Stomach smooth muscle (tissue), 2 donors: ENCODE measurements around the gene GPBP1.
"Not testable (repeated sequence)": the region's sequence is repeated elsewhere in the genome, so short reads cannot be mapped to it uniquely, and the experiment has no call there.

Experiments
- H3K27ac ChIP-seq: one replicate; pipeline ENCODE4 v1.7.0; 2013; ENCODE audit warnings: mild to moderate bottlenecking, low read length, inconsistent platforms
- H3K27me3 ChIP-seq, 2 donors: one replicate each; pipeline ENCODE4 v1.7.0; 2013; ENCODE audit warnings: low read length in 2 of 2; ENCODE audit not compliant: insufficient read depth in 2 of 2, control insufficient read depth in 1 of 2
- H3K36me3 ChIP-seq, 2 donors: one replicate each; pipeline ENCODE4 v1.7.0; 2013; ENCODE audit warnings: low read length in 2 of 2; ENCODE audit not compliant: control insufficient read depth in 2 of 2, insufficient read depth in 2 of 2
- H3K4me1 ChIP-seq: one replicate; pipeline ENCODE4 v1.7.0; 2013; ENCODE audit warnings: low read length; ENCODE audit not compliant: control insufficient read depth, insufficient read depth
- H3K4me3 ChIP-seq, 2 donors: one replicate each; pipeline ENCODE4 v1.7.0; 2013; ENCODE audit warnings: low read length in 2 of 2
- H3K9ac ChIP-seq, 2 donors: one replicate each; pipeline ENCODE4 v1.7.0; 2013; ENCODE audit warnings: low read length in 2 of 2, mild to moderate bottlenecking in 1 of 2
- H3K9me3 ChIP-seq, 2 donors: one replicate each; pipeline ENCODE4 v1.7.0; 2013; ENCODE audit warnings: low read length in 2 of 2; ENCODE audit not compliant: control insufficient read depth in 2 of 2
- donor health status: healthy.
- donor health status: Pancreatic carcinoma.

Gene GPBP1

DNA sequence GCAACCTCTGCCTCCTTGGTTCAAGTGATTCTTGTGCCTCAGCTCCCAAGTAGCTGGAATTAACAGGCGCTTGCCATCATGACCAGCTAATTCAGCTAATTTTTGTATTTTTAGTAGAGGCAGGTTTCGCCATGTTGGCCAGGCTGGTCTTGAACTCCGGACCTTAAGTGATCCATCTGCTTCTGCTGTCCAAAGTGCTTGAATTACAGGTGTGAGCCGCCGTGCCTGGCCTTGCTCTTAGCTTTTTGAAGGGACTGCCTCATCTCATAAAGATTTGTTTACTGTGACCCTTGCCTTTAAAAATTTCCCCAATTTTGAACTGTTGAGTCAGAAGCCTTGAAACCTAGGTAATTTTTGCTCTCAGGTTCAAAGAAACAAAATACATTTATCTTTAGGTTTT lies 17.3 kb downstream of the GPBP1 start:
- Histone ChIP-seq H3K9ac (no peak overlapping the region), H3K4me1 (peaks cover 15% of the 10 kb centered on the region), H3K27me3 (no peaks in the 10 kb centered on the region), H3K4me3 (no peak overlapping the region), H3K27ac (no peak overlapping the region), H3K9me3 (no peaks in the 10 kb centered on the region), H3K36me3 (peaks cover 0 to 3% of the 10 kb centered on the region in 2 donors)

DNA sequence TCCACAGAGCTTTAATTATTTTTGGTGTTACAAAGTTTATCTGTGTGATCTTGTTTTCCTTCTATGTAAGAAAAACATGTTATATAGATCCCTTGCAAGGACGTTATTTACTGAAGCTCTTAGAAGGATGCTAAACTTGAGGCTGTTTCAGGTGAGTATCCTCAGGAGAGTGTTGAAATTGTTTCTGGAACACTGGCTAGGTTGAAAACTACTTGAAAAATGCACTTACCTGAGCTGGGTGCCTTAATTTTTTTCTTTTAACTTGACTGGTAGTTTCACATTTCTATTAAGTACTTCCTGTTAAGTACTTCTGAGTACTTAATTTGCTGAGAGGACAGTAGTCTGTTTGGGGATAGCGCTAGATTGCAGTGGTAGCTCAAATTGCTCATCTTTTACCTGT lies 18.1 kb downstream of the GPBP1 start:
- no peak overlapping the region for H3K4me3 ChIP-seq
- peaks cover 0 to 3% of the 10 kb centered on the region in 2 donors for H3K36me3 ChIP-seq
- H3K27ac ChIP-seq = no peak overlapping the region
- H3K9me3 ChIP-seq = no peaks in the 10 kb centered on the region
- H3K4me1 ChIP-seq = peaks cover 12% of the 10 kb centered on the region
- no peak overlapping the region for H3K9ac ChIP-seq
- H3K27me3 ChIP-seq = no peaks in the 10 kb centered on the region

DNA sequence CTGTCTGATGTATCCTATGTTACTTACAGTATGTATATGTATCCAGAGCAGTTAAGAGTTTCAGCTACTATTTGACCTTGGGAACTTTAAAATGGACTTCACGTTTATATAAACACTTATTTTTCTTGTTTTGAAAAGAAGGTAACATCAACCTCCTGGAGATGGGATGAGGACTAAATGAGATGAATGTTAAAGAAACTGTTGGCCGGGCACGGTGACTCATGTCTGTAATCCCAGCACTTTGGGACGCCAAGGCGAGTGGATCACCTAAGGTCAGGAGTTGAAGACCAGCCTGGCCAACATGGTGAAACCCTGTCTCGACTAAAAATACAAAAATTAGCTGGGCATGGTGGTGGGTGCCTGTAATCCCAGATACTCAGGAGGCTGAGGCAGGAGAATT lies 19.0 kb downstream of the GPBP1 start:
- not testable (repeated sequence) for H3K9me3 ChIP-seq, H3K4me3 ChIP-seq, H3K27ac ChIP-seq, H3K27me3 ChIP-seq, H3K4me1 ChIP-seq, H3K9ac ChIP-seq, H3K36me3 ChIP-seq

DNA sequence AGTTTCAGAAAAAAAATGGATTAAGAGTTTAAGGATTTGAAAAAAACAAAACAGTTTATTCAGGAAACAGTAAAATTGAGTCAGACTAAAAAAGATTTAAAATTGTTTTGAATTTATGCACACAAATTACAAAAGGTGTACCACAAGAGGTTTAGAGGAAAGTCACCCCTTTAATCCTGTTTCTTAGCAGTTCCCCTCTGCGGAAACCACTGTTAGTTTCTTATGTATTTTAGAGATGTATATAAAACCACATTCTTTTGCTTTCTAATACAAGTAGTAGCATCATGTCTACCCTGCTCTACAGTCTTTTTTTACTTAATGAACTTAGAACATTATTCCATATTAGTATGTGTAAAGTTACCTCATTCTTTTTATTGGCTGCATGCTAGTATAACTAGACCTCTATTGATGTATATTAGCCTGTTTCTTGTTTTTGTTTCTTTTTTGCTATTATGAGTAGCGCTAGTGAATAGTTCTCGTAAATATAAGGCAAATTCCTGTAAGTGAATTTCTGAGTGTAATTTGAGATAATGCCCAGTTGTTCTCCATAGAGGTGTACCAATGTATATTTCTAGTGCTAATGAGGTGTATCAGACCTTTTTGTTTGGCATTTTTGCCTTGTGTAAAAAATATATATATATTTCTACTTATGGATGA lies 20.0 kb downstream of the GPBP1 start:
- Histone ChIP-seq H3K36me3 (peaks cover 0 to 3% of the 10 kb centered on the region in 2 donors), H3K9ac (no peak overlapping the region), H3K9me3 (no peaks in the 10 kb centered on the region), H3K4me3 (no peak overlapping the region), H3K4me1 (peaks cover 9% of the 10 kb centered on the region), H3K27me3 (no peaks in the 10 kb centered on the region), H3K27ac (no peak overlapping the region)

DNA sequence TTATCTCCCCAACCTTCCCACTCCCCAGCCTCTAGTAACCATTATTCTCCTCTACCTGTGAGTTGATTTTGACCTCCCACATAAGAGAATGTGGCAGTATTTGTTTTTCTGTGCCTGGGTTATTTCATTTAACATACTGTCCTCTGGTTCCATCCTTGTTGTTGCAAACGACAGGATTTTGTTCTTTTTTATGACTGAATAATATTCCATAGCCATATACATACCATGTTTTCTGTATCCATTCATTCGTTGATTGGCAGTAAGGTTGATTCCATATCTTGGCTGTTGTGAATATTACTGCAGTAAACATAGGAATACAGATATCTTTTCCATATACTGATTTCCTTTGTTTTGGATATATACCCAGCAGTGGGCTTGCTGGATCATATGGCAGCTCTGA lies 20.8 kb downstream of the GPBP1 start:
- Histone ChIP-seq H3K27ac (no peak overlapping the region), H3K4me3 (no peak overlapping the region), H3K27me3 (no peaks in the 10 kb centered on the region), H3K36me3 (peaks cover 0 to 3% of the 10 kb centered on the region in 2 donors), H3K9me3 (no peaks in the 10 kb centered on the region), H3K4me1 (peaks cover 6% of the 10 kb centered on the region), H3K9ac (no peak overlapping the region)

DNA sequence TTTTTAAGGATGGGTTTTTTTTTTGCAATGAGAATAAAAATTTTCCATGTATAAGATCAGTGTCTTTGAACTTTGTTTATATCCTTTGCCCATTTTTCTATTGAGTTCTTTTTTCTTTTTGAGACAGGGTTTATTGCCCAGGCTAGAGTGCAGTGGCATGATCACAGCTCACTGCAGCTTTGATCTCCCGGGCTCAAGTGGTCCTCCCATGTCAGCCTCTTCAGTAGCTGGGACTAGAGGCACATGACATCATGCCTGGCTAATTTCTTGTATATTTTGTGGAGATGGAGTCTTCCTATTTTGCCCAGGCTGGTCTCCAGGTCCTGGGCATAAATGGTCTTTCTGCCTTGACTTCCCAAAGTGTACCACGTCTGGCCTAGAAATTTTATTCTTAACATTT lies 21.2 kb downstream of the GPBP1 start:
- no peaks in the 10 kb centered on the region for H3K27me3 ChIP-seq
- peaks cover 0 to 3% of the 10 kb centered on the region in 2 donors for H3K36me3 ChIP-seq
- H3K9me3 ChIP-seq = no peaks in the 10 kb centered on the region
- H3K4me1 ChIP-seq = peaks cover 3% of the 10 kb centered on the region
- no peak overlapping the region for H3K27ac ChIP-seq
- no peak overlapping the region for H3K4me3 ChIP-seq
- H3K9ac ChIP-seq = no peak overlapping the region

DNA sequence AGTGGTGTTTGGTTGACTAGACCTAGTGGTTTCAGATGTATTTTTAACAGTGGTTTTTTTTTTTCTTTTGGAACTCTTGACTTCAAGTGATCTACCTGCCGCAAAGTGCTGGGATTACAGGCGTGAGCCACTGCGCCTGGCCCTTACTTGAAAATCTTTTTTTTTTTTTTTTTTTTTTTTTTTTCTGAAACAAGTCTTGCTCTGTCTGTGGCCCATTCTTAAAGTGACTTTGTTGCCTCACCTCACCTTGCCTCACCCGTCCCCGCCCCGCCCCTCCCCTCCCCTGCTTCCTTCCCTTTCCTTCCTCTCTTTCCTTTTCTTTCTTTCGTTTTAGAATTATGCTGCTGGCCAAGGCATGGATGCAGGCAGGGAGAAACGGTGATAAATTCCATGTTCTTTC lies 26.0 kb downstream of the GPBP1 start:
- no peaks in the 10 kb centered on the region for H3K36me3 ChIP-seq
- H3K4me1 ChIP-seq = peaks cover 2% of the 10 kb centered on the region
- no peaks in the 10 kb centered on the region for H3K27me3 ChIP-seq
- H3K9ac ChIP-seq = no peak overlapping the region
- H3K4me3 ChIP-seq = no peak overlapping the region
- no peak overlapping the region for H3K27ac ChIP-seq
- H3K9me3 ChIP-seq = no peaks in the 10 kb centered on the region

DNA sequence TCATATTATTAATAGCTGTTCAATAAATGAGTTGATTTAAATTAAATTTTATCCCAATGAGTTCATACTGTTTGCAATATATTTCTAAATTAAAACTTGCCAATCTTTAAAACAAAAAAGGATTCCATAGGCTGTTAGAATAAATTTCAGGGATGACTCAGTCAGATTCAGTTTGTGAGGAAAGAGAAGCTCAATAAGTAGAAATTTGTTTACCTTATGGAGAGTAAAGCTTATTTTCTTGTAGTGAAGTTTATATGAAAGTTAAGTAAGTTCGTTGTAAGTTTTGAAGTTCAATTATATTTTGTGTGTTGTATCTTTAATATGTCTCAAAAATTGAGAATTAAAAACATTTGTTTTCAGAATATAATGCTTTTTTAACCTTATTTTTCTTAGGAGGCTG lies 29.0 kb downstream of the GPBP1 start:
- Histone ChIP-seq H3K27ac (no peak overlapping the region), H3K9me3 (no peaks in the 10 kb centered on the region), H3K4me1 (peaks cover 18% of the 10 kb centered on the region), H3K9ac (no peak overlapping the region), H3K36me3 (no peaks in the 10 kb centered on the region), H3K4me3 (no peak overlapping the region), H3K27me3 (no peaks in the 10 kb centered on the region)

DNA sequence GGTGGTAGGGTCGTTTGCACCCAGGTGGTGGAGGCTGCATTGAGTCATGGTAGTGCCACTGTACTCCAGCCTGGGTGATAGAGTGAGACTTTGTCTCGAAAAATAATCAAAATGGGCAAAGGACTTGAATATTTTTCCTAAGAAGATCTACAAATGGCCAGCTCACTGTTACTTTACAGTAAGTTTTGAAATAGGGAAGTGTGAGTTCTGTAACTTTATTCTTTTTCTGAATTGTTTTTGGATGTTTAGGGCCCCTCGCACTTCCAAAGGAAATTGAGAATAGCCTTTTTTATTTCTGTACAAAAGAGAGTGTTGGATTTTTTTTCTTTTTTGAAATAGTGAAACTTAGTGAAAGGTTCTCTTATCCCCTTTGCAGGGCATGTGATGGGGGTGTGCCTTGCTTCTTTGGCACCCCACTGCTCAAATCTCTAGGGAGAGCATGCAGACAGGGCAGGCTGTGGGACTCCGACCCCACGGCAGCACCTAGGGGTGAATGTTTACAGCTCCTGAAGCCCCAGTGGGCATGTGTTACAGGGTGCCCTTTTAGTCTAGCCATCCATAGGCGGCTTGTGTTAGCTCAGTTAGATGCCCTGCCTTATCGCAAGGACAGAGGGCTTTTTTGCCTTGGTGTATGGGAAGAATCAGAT lies 33.3 kb downstream of the GPBP1 start:
- no peaks in the 10 kb centered on the region for H3K9me3 ChIP-seq
- H3K27ac ChIP-seq = peak overlapping the region; percentile 41
- H3K36me3 ChIP-seq = no peaks in the 10 kb centered on the region
- H3K4me3 ChIP-seq = peak overlapping the region in 1 of 2 donors; percentile 44
- H3K27me3 ChIP-seq = no peaks in the 10 kb centered on the region
- H3K4me1 ChIP-seq = peaks cover 23% of the 10 kb centered on the region
- peak overlapping the region in 1 of 2 donors; percentile 2 for H3K9ac ChIP-seq

DNA sequence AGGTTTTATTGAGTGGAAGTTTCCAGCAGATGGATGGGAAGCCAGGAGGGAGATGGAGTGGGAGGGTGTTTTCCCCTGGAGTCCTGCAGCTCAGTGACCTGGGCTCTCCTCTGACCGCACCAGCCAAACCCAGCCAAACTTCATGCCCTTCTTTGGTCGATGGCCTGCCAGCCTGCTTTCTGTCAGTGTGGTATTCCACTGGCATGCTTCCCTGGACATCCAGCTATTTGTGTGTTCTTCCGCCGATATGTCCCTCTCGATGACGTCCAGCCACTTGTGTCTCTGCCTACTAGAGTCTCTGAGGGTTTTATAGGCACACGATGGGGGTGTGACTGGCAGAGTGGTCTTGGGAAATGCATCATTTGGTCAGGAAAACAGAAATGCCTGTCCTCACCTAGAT lies 33.8 kb downstream of the GPBP1 start:
- Histone ChIP-seq H3K4me1 (peaks cover 23% of the 10 kb centered on the region), H3K27me3 (no peaks in the 10 kb centered on the region), H3K36me3 (no peaks in the 10 kb centered on the region), H3K9me3 (no peaks in the 10 kb centered on the region), H3K9ac (peak overlapping the region in 1 of 2 donors; percentile 2), H3K4me3 (peak overlapping the region in 1 of 2 donors; percentile 52), H3K27ac (peak overlapping the region; percentile 41)

DNA sequence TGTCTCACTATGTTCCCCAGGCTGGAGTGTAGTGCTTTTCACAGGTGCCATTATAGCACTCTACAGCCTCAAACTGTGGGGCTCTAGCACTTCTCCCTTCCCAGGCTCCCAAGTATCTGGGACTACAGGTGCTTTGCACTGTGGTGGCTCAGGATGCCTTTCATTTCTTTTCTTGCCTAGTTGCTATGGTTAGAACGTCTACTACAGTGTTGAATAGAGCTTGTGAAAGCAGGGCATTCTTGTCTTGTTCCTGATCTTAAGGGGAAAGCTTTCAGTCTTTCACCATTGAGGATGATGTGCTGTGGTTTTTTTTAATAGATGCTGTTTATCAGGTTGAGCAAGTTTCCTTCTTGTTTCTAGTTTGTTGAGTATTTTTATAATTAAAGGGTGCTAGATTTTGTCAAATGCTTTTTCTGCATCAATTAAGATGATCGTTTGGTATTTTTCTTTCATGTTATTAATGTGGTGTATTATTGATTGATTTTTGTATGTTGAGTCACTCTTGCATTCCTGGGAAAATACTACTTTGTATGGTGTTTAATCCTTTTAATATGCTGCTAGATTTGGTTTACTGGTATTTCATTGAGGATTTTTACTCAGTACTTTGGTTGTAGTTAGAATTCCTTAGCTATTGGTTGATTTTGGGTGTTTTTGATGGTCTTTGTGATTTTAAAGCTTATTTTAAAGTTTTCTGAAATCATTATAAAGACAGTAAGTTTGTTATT lies 35.6 kb downstream of the GPBP1 start:
- Histone ChIP-seq H3K4me1 (peaks cover 23% of the 10 kb centered on the region), H3K4me3 (no peak overlapping the region), H3K27ac (no peak overlapping the region), H3K27me3 (no peaks in the 10 kb centered on the region), H3K9ac (no peak overlapping the region), H3K36me3 (peaks cover 0 to 3% of the 10 kb centered on the region in 2 donors), H3K9me3 (no peaks in the 10 kb centered on the region)
